ENCODE data around the gene ZNF148.

DNA sequence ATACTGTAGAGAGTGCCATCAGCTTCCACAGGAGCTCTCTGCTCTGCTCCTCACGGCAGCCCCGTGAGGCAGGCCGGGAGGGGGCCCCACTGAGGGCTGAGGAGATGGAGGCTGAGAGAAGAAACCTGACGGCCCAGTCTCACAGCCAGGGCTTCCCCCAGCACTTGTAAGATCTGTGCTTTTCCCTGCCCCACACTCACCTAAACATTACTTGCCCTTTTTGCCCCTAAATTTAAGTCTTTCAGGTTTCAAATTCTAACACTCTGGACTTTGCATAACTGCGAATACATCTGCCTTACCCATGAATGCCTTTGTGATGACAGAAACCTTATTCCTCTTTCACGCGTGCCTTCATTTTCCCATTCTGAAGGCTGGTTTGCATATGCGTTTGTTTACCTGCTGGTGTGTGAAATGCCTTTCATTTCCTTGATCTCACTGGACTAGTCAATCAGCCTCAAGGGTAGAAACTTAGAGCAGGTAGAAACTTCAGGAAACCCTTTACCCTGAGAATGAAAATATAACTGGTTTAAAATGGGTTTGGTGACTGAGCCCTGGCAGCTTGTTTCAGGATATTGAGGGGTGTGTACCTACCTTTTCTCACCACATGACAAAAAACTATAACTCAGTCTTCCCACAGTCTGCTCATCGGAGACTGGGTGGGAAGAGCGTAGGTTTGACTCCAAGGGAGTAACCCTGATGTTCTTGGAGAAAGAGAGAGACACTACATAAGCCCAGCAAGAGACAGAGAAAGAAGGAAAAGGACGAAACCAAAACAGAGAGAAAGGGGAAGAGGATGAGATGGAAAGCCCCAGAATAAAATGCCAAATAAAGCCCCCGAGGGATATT lies 182.7 kb downstream of the ZNF148 start:
- TF ChIP-seq, protein P1, sequence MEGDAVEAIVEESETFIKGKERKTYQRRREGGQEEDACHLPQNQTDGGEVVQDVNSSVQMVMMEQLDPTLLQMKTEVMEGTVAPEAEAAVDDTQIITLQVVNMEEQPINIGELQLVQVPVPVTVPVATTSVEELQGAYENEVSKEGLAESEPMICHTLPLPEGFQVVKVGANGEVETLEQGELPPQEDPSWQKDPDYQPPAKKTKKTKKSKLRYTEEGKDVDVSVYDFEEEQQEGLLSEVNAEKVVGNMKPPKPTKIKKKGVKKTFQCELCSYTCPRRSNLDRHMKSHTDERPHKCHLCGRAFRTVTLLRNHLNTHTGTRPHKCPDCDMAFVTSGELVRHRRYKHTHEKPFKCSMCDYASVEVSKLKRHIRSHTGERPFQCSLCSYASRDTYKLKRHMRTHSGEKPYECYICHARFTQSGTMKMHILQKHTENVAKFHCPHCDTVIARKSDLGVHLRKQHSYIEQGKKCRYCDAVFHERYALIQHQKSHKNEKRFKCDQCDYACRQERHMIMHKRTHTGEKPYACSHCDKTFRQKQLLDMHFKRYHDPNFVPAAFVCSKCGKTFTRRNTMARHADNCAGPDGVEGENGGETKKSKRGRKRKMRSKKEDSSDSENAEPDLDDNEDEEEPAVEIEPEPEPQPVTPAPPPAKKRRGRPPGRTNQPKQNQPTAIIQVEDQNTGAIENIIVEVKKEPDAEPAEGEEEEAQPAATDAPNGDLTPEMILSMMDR (IDR thresholded peaks at IDR 0.05; ENCODE audit: insufficient read depth, low read depth, low read length), result no peak
- no peak for TF ChIP-seq EZH2 (IDR thresholded peaks at IDR 0.05; ENCODE audit: insufficient read depth, low read length)

Data from astrocyte (in vitro differentiated cells and primary cell).